ENCODE data around the gene PDE4B. TPM values are rescaled to one million over a fixed set of nuclear protein-coding genes. Genes with fewer than 3 reads are reported as not detected.

PDE4B gene
- total RNA-seq, 4 donors from 2014 or later, result 0.08 to 6.7 (median 3.4) TPM

- Histone ChIP-seq H3K4me1 (peaks cover 12 to 65% (median 25%) of the 10 kb centered on the region in 3 donors), H3K9me3 (no peaks in the 10 kb centered on the region), H3K27ac (peak overlapping the region; percentile 20 to 87 (median 84)), H3K27me3 (no peaks in the 10 kb centered on the region), H3K4me3 (peak overlapping the region in 3 of 4 donors; percentile 26 to 61 (median 47)), H3K36me3 (no peaks in the 10 kb centered on the region)
- DNase-seq, result no peak
- intact Hi-C loops (cut with DNase I), result no loop called here
- TF ChIP-seq POLR2A (IDR thresholded peaks at IDR 0.05) (no peak), CTCF (IDR thresholded peaks at IDR 0.05) (no peak)
- 28 to 49% methylated on average over 2 of the region's 2 CpGs for WGBS, 2 donors
Observed at GRCh38 chr1:66335125-66335524, 542.4 kb downstream of the PDE4B start.

- H3K4me1 ChIP-seq, result peaks cover 12 to 60% (median 25%) of the 10 kb centered on the region in 3 donors
- H3K4me3 ChIP-seq, result peak overlapping the region in 3 of 4 donors; percentile 26 to 61 (median 47)
- no peaks in the 10 kb centered on the region for H3K27me3 ChIP-seq
- no peaks in the 10 kb centered on the region for H3K9me3 ChIP-seq
- no peaks in the 10 kb centered on the region for H3K36me3 ChIP-seq
- intact Hi-C loops (cut with DNase I), result no loop called here
- no peak for TF ChIP-seq CTCF (IDR thresholded peaks at IDR 0.05)
- peak in 1 of 4 donors; percentile 82 for TF ChIP-seq POLR2A (IDR thresholded peaks at IDR 0.05)
- WGBS, 2 donors, result 17 to 19% methylated on average over 6 to 10 of the region's 10 CpGs
- DNase-seq, result peak; percentile 22
- H3K27ac ChIP-seq, result peak overlapping the region; percentile 47 to 87 (median 84)
Observed at GRCh38 chr1:66335859-66336640, 543.4 kb downstream of the PDE4B start.

- intact Hi-C loops (cut with DNase I), result no loop called here
- no peak for TF ChIP-seq CTCF (IDR thresholded peaks at IDR 0.05)
- 63 to 81% methylated on average over 2 of the region's 2 CpGs for WGBS, 2 donors
- no peak for DNase-seq
- H3K27me3 ChIP-seq, result no peaks in the 10 kb centered on the region
- H3K4me1 ChIP-seq, result peaks cover 12 to 55% (median 22%) of the 10 kb centered on the region in 3 donors
- peak overlapping the region; percentile 47 to 87 (median 84) for H3K27ac ChIP-seq
- H3K9me3 ChIP-seq, result no peaks in the 10 kb centered on the region
- peak overlapping the region in 1 of 4 donors; percentile 61 for H3K4me3 ChIP-seq
- no peaks in the 10 kb centered on the region for H3K36me3 ChIP-seq
Observed at GRCh38 chr1:66336641-66336990, 543.9 kb downstream of the PDE4B start.

- Histone ChIP-seq H3K27ac (peak overlapping the region in 3 of 4 donors; percentile 82 to 87 (median 86)), H3K36me3 (no peaks in the 10 kb centered on the region), H3K27me3 (no peaks in the 10 kb centered on the region), H3K4me3 (peak overlapping the region in 1 of 4 donors; percentile 61), H3K9me3 (no peaks in the 10 kb centered on the region), H3K4me1 (peaks cover 12 to 48% (median 22%) of the 10 kb centered on the region in 3 donors)
- DNase-seq, result no peak
- no peak for TF ChIP-seq CTCF (IDR thresholded peaks at IDR 0.05)
- TF ChIP-seq POLR2A (IDR thresholded peaks at IDR 0.05), result no peak
- intact Hi-C loops (cut with DNase I), result no loop called here
- 95 to 100% methylated on average over 1 to 4 of the region's 5 CpGs for WGBS, 2 donors
Observed at GRCh38 chr1:66337249-66337648, 544.6 kb downstream of the PDE4B start.

GRCh38 chr1:66339944-66340343, 547.2 kb downstream of the PDE4B start:
- no peaks in the 10 kb centered on the region for H3K9me3 ChIP-seq
- peak overlapping the region in 2 of 4 donors; percentile 53 to 68 for H3K27ac ChIP-seq
- no peaks in the 10 kb centered on the region for H3K36me3 ChIP-seq
- peak overlapping the region in 1 of 4 donors; percentile 41 for H3K4me3 ChIP-seq
- 20% methylated on average over 2 of the region's 2 CpGs for WGBS, 2 donors
- H3K27me3 ChIP-seq, result no peaks in the 10 kb centered on the region
- peaks cover 12 to 31% (median 23%) of the 10 kb centered on the region in 3 donors for H3K4me1 ChIP-seq
- no peak for DNase-seq
- TF ChIP-seq CTCF (IDR thresholded peaks at IDR 0.05), result no peak
- intact Hi-C loops (cut with DNase I), result no loop called here

Data from esophagus squamous epithelium (tissue), 5 donors.